Stimulated activated CD8-positive, alpha-beta memory T cell treated with anti-CD3 and anti-CD28 coated beads, Interleukin-12 subunit alpha, Interleukin-12 subunit beta, amount 100 ng/mL, for 4 hours (primary cell): ENCODE results near the gene ZIC4.

ENCODE experiments used
- DNase-seq: peaks from one replicate; pipeline ENCODE4 v3.0.0-alpha.2; 2020; ENCODE audit warnings: low read depth

ZIC4 gene

GRCh38 chr3:147406028-147406931 lies at the start of gene ZIC4:
Gene ZIC4 (minus strand): TSS chr3:147406543. CDS start chr3:147402797, 3,746 bp downstream.
- DNase-seq, result no peak

- DNase-seq, result no peak
These were observed 43.3 kb upstream of the ZIC4 start for GRCh38 chr3:147449669-147450068.

- DNase-seq, result no peak
These were observed 40.9 kb upstream of the ZIC4 start for GRCh38 chr3:147447224-147447623.

GRCh38 chr3:147431751-147432150 lies 25.4 kb upstream of the ZIC4 start:
- no peak for DNase-seq

GRCh38 chr3:147428754-147429153 lies 22.4 kb upstream of the ZIC4 start:
- no peak for DNase-seq

- no peak for DNase-seq
These were observed 22.0 kb upstream of the ZIC4 start for GRCh38 chr3:147428326-147428725.

- no peak for DNase-seq
These were observed 21.4 kb upstream of the ZIC4 start for GRCh38 chr3:147427746-147428145.

- no peak for DNase-seq
These were observed 20.6 kb upstream of the ZIC4 start for GRCh38 chr3:147426931-147427330.

- no peak for DNase-seq
These were observed 19.1 kb upstream of the ZIC4 start for GRCh38 chr3:147425388-147425850.

GRCh38 chr3:147424581-147425387 lies 18.4 kb upstream of the ZIC4 start:
- no peak for DNase-seq

GRCh38 chr3:147423798-147424580 lies 17.6 kb upstream of the ZIC4 start:
- no peak for DNase-seq

- DNase-seq, result no peak
These were observed 17.1 kb upstream of the ZIC4 start for GRCh38 chr3:147423537-147423797.

GRCh38 chr3:147422601-147423536 lies 16.5 kb upstream of the ZIC4 start:
- DNase-seq, result no peak

- DNase-seq, result no peak
These were observed 15.9 kb upstream of the ZIC4 start for GRCh38 chr3:147422196-147422595.

GRCh38 chr3:147421184-147421912 lies 15.0 kb upstream of the ZIC4 start:
- no peak for DNase-seq

- DNase-seq, result no peak
These were observed 14.2 kb upstream of the ZIC4 start for GRCh38 chr3:147420353-147421183.

- no peak for DNase-seq
These were observed 13.5 kb upstream of the ZIC4 start for GRCh38 chr3:147419781-147420224.

GRCh38 chr3:147418808-147419701 lies 12.7 kb upstream of the ZIC4 start:
- DNase-seq, result no peak

- no peak for DNase-seq
These were observed 12.0 kb upstream of the ZIC4 start for GRCh38 chr3:147418371-147418781.
